HS-5 (cell line): ENCODE measurements around the gene GIGYF2.
"Not testable (repeated sequence)": the region's sequence is repeated elsewhere in the genome, so short reads cannot be mapped to it uniquely, and the experiment has no call there.

Source experiments
- DNase-seq: peaks from one replicate; pipeline ENCODE4 v3.0.0-alpha.2; 2012; ENCODE audit warnings: low read depth

Gene GIGYF2

GRCh38 chr2:232892221-232892620 lies 195.1 kb downstream of the GIGYF2 start:
- no peak for DNase-seq

- no peak for DNase-seq
These were observed 195.7 kb downstream of the GIGYF2 start for GRCh38 chr2:232892843-232893242.

GRCh38 chr2:232893834-232894233 lies 196.7 kb downstream of the GIGYF2 start:
- no peak for DNase-seq

GRCh38 chr2:232894251-232894650 lies 197.1 kb downstream of the GIGYF2 start:
- DNase-seq: no peak

GRCh38 chr2:232894746-232895145 lies 197.6 kb downstream of the GIGYF2 start:
- DNase-seq: no peak

GRCh38 chr2:232896111-232896510 lies 199.0 kb downstream of the GIGYF2 start:
- DNase-seq: no peak

GRCh38 chr2:232896720-232897597 lies 199.8 kb downstream of the GIGYF2 start:
- no peak for DNase-seq

- DNase-seq: no peak
These were observed 200.7 kb downstream of the GIGYF2 start for GRCh38 chr2:232897598-232898408.

GRCh38 chr2:232898592-232899543 lies 201.7 kb downstream of the GIGYF2 start:
- no peak for DNase-seq

- DNase-seq: no peak
These were observed 203.9 kb downstream of the GIGYF2 start for GRCh38 chr2:232900811-232901735.

GRCh38 chr2:232901736-232902578 lies 204.8 kb downstream of the GIGYF2 start:
- DNase-seq: peak; percentile 82

- no peak for DNase-seq
These were observed 206.9 kb downstream of the GIGYF2 start for GRCh38 chr2:232903989-232904388.

- not testable (repeated sequence) for DNase-seq
These were observed 210.0 kb downstream of the GIGYF2 start for GRCh38 chr2:232906867-232907717.

- not testable (repeated sequence) for DNase-seq
These were observed 210.6 kb downstream of the GIGYF2 start for GRCh38 chr2:232907718-232908085.

GRCh38 chr2:232908695-232909094 lies 211.6 kb downstream of the GIGYF2 start:
- DNase-seq: no peak
